Effector memory CD4-positive, alpha-beta T cell (primary cell): ENCODE data around the gene PHOX2B.
"Not testable (repeated sequence)": the region's sequence is repeated elsewhere in the genome, so short reads cannot be mapped to it uniquely, and the experiment has no call there.

Experiments used
- DNase-seq, 3 donors: peaks; one replicate each; pipeline ENCODE4 v3.0.0-alpha.2; 2020
- H3K27ac ChIP-seq: 2 replicates; pipeline ENCODE4 v1.7.0; 2013; ENCODE audit warnings: mild to moderate bottlenecking, low read length, moderate library complexity; ENCODE audit not compliant: insufficient read depth, poor library complexity, severe bottlenecking
- H3K27me3 ChIP-seq: replicated peaks from 2 replicates; pipeline ENCODE4 v1.7.0; 2013; ENCODE audit warnings: mild to moderate bottlenecking, low read length; ENCODE audit not compliant: insufficient read depth, control insufficient read depth, poor library complexity, severe bottlenecking
- H3K36me3 ChIP-seq: 2 replicates; pipeline ENCODE4 v1.7.0; 2013; ENCODE audit warnings: mild to moderate bottlenecking, low read length, moderate library complexity; ENCODE audit not compliant: control insufficient read depth, insufficient read depth
- H3K4me1 ChIP-seq: 2 replicates; pipeline ENCODE4 v1.7.0; 2013; ENCODE audit warnings: low read length, mild to moderate bottlenecking; ENCODE audit not compliant: control insufficient read depth, insufficient read depth, poor library complexity, severe bottlenecking
- H3K4me3 ChIP-seq: 2 replicates; pipeline ENCODE4 v1.7.0; 2013; ENCODE audit warnings: low read length, low read depth, mild to moderate bottlenecking; ENCODE audit not compliant: insufficient read depth, poor library complexity, severe bottlenecking
- H3K9me3 ChIP-seq: 2 replicates; pipeline ENCODE4 v1.7.0; 2013; ENCODE audit warnings: mild to moderate bottlenecking, low read length, moderate library complexity; ENCODE audit not compliant: control insufficient read depth

Gene PHOX2B

GRCh38 chr4:41714364-41715000, 34.0 kb downstream of the PHOX2B start:
- H3K36me3 ChIP-seq, result no peaks in the 10 kb centered on the region
- no peak overlapping the region for H3K27ac ChIP-seq
- DNase-seq, result no peak
- H3K27me3 ChIP-seq, result no peaks in the 10 kb centered on the region
- H3K9me3 ChIP-seq, result no peaks in the 10 kb centered on the region
- no peak overlapping the region for H3K4me3 ChIP-seq
- no peaks in the 10 kb centered on the region for H3K4me1 ChIP-seq

- Histone ChIP-seq H3K9me3 (no peaks in the 10 kb centered on the region), H3K27ac (no peak overlapping the region), H3K36me3 (no peaks in the 10 kb centered on the region), H3K27me3 (no peaks in the 10 kb centered on the region), H3K4me3 (no peak overlapping the region), H3K4me1 (no peaks in the 10 kb centered on the region)
- no peak for DNase-seq
These were observed 34.8 kb downstream of the PHOX2B start for GRCh38 chr4:41713768-41714167.

GRCh38 chr4:41712425-41712824, 36.1 kb downstream of the PHOX2B start:
- no peak for DNase-seq
- no peaks in the 10 kb centered on the region for H3K27me3 ChIP-seq
- H3K27ac ChIP-seq, result no peak overlapping the region
- no peaks in the 10 kb centered on the region for H3K36me3 ChIP-seq
- no peaks in the 10 kb centered on the region for H3K9me3 ChIP-seq
- no peak overlapping the region for H3K4me3 ChIP-seq
- H3K4me1 ChIP-seq, result no peaks in the 10 kb centered on the region

- H3K36me3 ChIP-seq, H3K4me1 ChIP-seq, H3K4me3 ChIP-seq, H3K27me3 ChIP-seq, H3K27ac ChIP-seq, H3K9me3 ChIP-seq, DNase-seq: not testable (repeated sequence)
These were observed 36.9 kb downstream of the PHOX2B start for GRCh38 chr4:41711654-41712053.

GRCh38 chr4:41709844-41710481, 38.6 kb downstream of the PHOX2B start:
- Histone ChIP-seq H3K36me3 (no peaks in the 10 kb centered on the region), H3K27me3 (no peaks in the 10 kb centered on the region), H3K9me3 (no peaks in the 10 kb centered on the region), H3K27ac (no peak overlapping the region), H3K4me1 (no peaks in the 10 kb centered on the region), H3K4me3 (no peak overlapping the region)
- DNase-seq, result no peak

GRCh38 chr4:41703785-41704184, 44.7 kb downstream of the PHOX2B start:
- Histone ChIP-seq H3K4me3 (no peak overlapping the region), H3K27me3 (no peaks in the 10 kb centered on the region), H3K9me3 (no peaks in the 10 kb centered on the region), H3K27ac (no peak overlapping the region), H3K36me3 (no peaks in the 10 kb centered on the region), H3K4me1 (no peaks in the 10 kb centered on the region)
- no peak for DNase-seq

GRCh38 chr4:41702770-41703169, 45.8 kb downstream of the PHOX2B start:
- no peaks in the 10 kb centered on the region for H3K27me3 ChIP-seq
- no peaks in the 10 kb centered on the region for H3K36me3 ChIP-seq
- DNase-seq, result no peak
- no peaks in the 10 kb centered on the region for H3K9me3 ChIP-seq
- no peak overlapping the region for H3K4me3 ChIP-seq
- H3K27ac ChIP-seq, result no peak overlapping the region
- H3K4me1 ChIP-seq, result no peaks in the 10 kb centered on the region

- Histone ChIP-seq H3K4me1 (no peaks in the 10 kb centered on the region), H3K4me3 (no peak overlapping the region), H3K27ac (no peak overlapping the region), H3K9me3 (no peaks in the 10 kb centered on the region), H3K27me3 (no peaks in the 10 kb centered on the region), H3K36me3 (no peaks in the 10 kb centered on the region)
- no peak for DNase-seq
These were observed 46.5 kb downstream of the PHOX2B start for GRCh38 chr4:41701983-41702382.

GRCh38 chr4:41696763-41697162, 51.8 kb downstream of the PHOX2B start:
- Histone ChIP-seq H3K9me3 (no peaks in the 10 kb centered on the region), H3K4me3 (no peak overlapping the region), H3K27me3 (no peaks in the 10 kb centered on the region), H3K4me1 (no peaks in the 10 kb centered on the region), H3K36me3 (no peaks in the 10 kb centered on the region), H3K27ac (no peak overlapping the region)
- no peak for DNase-seq

GRCh38 chr4:41696131-41696530, 52.4 kb downstream of the PHOX2B start:
- no peaks in the 10 kb centered on the region for H3K27me3 ChIP-seq
- no peaks in the 10 kb centered on the region for H3K9me3 ChIP-seq
- no peak for DNase-seq
- no peak overlapping the region for H3K4me3 ChIP-seq
- H3K4me1 ChIP-seq, result no peaks in the 10 kb centered on the region
- no peaks in the 10 kb centered on the region for H3K36me3 ChIP-seq
- no peak overlapping the region for H3K27ac ChIP-seq
